Fibroblast of skin of left quadriceps (primary cell): Measurements from ENCODE around the gene ZNF423.

Experiments used
- DNase-seq, 2 experiments: peaks; one replicate each; pipeline ENCODE4 v3.0.0-alpha.2; 2013; ENCODE audit warnings: low read depth in 2 of 2

Gene ZNF423

DNA sequence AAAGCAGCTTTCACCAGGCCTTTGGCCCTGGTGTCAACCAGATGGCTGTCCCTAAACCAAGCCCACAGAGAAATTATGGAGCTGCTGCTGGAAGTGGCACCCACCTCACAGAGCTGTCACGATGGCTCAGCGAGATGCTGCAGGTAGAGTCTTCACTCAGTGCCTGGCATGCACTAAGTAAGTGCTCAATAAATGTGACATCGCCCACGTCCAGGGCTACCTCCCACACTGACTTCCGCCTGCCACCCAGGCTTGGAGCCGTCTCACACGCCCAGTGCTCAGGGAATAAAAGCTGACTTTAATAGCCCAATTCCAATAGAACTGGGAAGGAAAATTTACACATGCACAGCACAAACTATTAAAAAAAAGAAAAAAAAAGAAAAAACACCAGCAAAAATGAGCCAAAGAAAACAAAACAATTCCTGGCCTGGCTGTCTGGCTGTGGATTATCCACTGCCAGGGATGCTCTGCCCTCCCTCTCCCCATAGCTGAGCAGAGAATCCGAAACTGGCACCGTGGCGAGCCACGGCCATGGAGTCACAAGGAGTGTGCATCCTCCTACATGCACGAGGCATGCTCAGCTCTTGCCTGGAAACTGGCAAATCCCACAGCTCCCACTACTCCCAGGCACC is 68.9 kb downstream of the ZNF423 start:
- no peak for DNase-seq

DNA sequence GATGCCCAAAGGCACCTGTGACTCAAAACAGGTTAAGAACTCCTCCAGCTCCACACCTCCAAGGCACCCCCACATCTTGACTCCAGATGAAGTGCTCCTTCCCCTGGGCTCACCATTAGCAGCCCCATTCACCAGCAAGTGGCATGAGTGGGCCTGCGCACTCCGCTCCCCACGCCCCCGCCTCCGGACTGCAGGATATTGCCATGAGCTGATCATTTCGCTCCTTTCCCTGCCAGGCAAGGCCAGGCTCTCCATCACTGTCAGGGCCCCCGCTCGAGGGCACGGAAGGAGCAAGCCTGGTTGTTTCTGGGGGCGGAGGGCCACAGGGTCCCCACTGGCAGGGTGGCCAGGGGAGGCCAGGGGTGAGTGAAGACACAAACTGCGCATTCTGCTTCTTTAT is 69.9 kb downstream of the ZNF423 start:
- DNase-seq: no peak

DNA sequence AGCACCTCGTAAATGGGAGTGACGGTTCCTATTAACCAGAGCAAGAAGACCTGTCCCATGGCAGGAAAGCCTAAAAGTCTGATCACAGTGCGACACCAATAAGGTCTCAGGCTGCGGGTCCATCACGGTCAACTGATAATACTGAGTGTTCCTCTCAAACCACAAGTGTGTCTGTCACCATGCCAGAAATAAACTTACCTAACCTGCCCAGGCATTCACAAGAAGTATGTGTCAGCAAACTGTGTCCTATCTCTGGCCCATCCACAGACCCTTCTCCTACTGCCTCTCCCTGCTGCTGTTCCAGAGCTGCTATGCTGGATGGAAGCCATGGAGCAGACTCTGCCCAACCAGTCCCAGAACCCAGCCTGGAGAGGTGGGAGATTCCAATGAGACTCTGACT is 73.5 kb downstream of the ZNF423 start:
- DNase-seq: no peak

- no peak for DNase-seq
Measured at GRCh38 chr16:49781401-49781800, 74.5 kb downstream of the ZNF423 start.

DNA sequence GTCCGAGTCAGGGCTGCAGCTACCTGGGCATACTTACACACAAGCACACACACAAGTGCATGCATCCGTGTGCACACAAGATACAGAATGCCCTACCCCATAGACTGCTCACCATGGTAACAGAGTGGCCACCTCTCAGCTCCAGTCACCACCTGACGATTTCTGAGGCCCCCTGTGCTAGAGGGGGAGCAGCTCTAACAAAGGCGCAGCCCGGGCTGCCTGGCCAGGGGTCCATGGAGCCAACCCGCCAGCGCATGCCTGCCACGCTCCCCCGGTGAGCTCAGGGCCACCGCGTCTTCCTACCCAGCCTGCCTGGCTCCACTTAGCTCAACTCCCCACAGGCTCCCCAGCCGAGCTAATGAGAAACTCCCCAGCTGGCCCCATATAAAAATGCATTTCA is 75.5 kb downstream of the ZNF423 start:
- no peak for DNase-seq

- no peak for DNase-seq
Measured at GRCh38 chr16:49779979-49780378, 75.9 kb downstream of the ZNF423 start.

- DNase-seq: no peak
Measured at GRCh38 chr16:49778202-49778930, 77.5 kb downstream of the ZNF423 start.

- no peak for DNase-seq
Measured at GRCh38 chr16:49776734-49777133, 79.2 kb downstream of the ZNF423 start.

GRCh38 chr16:49776085-49776595 is 79.8 kb downstream of the ZNF423 start:
- no peak for DNase-seq

DNA sequence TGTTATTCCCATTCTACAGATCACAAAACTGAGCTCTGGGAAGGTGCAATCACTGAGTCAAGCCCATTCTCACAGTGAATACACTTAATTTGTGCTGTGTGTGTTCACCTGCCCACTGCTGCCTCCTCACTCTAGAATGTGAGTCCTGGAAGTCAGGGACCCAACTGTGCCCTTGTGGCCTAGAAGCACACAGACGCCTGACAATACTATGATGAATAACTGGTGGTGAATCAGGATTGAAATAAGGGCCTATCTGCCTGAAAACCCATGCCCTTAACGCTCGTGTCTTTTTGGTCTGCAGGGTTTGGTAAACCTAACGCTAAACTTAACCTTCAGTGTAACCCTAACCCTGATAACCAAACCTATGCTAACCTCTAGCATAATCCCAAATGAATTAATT is 80.3 kb downstream of the ZNF423 start:
- DNase-seq: no peak

DNA sequence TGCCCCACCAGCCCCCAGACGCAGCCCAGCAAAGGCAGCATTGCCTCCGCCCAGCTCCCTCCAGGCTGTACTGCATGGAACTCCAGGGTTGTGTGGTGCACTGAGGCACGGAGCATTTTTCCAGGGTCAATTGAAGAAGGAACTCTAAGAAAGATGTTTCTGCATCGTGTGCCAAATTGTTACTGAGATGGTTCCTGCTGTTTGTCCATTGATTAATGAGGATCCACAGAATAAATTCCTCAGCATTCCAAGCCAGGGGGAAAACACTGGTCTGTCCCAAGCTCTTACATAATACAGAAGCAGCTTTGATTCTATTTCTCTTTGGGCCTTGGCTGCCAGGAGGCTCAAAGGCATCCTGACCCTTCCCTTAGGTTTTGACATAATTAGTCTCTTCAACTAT is 80.9 kb downstream of the ZNF423 start:
- DNase-seq: no peak

DNA sequence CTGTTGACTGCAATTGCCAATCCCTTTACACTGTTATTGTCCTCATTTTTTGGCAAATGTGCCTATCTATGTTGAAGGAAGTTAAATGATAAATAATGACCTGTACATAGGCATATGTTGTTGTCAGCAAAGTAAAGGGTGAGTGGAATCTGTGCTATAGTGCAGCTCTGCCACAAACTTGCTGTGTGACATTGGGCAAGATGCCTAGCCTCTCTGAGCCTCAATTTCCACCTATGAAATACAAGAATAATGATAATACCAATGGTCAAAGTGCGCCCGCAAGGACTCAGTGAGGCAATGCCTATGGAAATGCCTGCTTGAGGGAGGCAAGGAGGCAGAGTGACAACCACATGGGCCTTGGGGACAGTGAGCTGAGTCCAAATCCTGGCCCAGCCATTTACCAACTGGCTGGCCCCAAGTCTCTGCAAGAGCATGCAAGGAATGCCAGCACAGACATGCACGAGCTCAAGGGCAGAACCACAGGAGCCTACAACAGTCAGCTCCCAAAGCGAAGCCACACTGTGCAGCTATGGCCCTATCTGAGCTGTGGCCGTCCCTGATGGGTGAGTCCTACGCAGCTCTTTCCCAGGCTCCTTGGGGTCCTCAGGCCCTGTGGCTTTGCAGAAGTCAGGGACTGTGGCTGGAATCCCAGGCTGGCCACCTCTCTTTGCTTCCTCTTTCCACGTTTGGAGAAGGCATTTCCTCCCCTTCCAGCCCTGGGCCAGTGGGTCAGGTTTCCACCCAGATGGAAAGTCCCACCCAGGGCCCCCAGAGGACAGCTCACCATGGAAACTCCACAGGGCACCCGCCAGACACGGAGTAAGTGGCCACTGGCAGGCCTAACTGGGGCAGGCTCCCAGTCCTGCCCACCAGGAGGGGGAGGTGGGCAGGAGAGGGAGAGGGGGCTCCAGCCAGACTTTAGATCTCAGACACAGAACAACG is 82.1 kb downstream of the ZNF423 start:
- DNase-seq: no peak

DNA sequence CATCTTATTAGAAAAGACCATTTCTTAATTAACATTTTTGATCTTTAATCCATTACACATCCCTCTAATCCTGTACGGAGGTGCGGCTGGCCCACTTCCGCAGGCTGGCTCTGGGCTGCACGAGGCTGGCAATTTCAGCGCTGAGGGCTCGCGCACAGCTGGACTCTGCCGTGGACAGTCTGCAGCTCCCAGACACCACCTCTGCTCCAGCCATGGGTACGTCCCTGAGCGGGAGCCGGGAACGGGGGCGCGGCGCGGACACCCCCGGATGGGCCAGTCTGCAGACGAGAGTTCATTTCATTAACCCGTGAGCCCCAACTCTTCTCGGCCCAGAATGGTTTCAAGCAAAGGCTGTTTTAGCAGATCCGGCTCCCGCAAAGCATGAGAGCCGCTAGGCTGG is 87.9 kb downstream of the ZNF423 start:
- no peak for DNase-seq

DNA sequence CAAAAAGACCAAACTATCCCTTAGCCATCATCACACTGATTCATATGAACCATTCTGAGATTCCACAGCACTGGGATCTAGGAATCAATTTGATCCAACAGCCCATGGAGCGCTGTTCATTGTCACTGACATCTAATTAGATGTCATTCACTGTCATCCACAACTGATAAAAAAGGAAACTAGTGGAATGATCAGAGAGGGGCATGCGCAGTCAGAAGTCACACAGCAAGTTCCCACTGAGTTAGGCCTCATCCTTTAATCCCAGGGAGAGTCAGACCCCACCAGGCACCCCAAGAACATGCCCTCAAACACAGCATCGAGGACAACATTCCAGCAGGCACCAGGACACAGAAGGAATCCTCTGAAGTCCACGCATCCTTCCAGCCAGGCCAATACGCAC is 88.5 kb downstream of the ZNF423 start:
- DNase-seq: no peak

GRCh38 chr16:49766225-49766624 is 89.7 kb downstream of the ZNF423 start:
- DNase-seq: no peak

GRCh38 chr16:49763826-49764225 is 92.1 kb downstream of the ZNF423 start:
- no peak for DNase-seq

- DNase-seq: no peak
Measured at GRCh38 chr16:49760815-49761214, 95.1 kb downstream of the ZNF423 start.

DNA sequence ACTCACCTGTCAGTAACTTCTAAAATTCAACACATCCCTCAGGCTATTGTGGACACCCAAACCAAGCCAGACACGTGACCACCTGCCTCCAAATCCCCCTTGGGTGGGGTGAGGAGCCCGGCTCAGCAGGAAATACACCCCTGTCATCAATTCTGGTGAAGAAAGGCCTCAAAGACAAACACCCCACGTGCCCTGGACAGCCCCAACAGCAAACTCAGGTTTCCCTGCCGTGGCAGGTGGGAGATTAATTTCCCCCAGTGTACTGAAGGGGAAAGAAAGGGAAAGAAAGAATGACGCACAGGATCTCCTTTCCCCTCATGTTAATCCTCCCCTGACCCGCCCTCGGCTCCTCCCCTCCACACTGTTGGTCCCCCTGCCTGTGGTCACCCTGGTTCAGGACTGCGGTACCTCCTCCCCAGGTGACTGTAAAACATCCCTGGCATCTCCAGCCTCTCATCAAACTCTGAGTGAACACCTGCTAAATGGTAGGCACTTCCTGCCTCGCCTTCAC is 98.3 kb downstream of the ZNF423 start:
- DNase-seq: no peak

DNA sequence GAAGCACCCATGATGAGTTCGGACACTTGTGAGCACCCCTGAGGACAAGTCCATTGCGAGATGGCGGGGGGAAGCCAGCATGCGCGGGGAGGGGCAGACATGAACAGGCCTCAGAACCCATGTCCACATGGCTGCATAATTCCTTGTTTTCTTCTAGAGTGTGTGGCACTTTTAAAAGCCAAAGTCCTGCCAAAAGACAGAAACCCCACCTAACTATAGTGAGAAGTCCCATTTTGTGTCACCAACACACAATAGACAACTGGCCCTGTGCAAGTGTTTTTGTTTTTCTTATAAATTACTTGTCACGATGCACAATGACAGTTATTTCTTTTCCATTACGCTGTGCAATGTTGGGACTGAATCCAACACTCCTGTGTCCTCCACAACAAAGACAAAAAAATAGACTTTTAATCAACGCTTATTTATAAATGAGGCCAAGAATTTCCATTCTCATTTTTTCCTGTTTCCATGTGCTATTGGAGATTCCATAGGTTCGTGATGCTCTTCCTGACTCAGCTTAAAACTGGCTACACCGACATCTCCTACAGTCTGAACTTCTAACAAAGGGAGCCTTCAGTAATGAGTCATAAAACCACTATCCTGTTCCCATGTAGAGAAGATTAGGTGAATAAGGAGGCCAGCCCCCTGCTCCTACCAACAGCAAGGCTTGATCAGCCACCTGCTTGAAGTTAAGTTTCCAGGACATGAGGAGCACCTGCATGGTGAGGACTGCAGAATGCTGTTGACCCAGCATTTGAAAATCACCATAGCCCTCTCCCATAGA is 98.9 kb downstream of the ZNF423 start:
- peak; percentile 32 to 35 for DNase-seq

DNA sequence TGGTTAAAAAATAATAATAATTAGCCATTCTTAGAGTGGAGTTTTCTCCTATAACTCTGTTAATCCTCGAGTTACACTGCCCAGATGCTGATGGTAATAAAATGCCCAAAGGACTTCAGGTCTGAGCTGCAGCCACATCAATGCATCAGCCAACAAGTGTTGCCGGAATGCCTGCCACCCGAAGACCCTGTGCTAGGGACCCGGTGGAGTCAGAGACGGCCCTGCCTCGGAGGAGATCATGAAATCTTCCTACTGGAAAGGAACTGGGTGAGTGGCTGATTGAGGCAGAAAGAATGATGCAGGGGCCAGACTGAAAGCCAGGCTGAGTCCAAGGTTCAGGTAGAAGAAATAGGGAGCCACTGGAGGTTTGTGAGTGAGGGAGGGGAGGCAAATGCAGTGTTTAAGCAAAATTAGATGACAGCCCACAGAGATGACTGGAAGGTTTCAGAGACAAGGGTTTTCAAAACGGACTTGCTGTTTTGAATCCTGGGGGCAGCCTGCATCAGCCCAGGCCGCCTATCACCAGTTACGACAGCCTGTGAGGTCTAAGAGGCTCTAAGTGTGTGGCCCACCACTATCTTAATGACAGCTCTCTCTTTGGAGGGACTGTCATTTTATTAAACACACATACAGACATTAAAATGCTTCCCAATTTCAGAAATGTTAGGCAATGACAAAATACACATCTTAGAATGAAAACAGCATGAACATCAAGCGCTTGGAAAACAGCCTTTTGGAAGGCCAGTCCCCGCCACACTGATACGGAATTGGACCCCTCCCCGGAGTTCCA is 100.0 kb downstream of the ZNF423 start:
- DNase-seq: no peak

GRCh38 chr16:49755313-49755620 is 100.6 kb downstream of the ZNF423 start:
- DNase-seq: peak; percentile 13 to 24
